RCC 7860 (cell line): ENCODE data around the gene STOM.

Experiments
- DNase-seq: peaks from one replicate; pipeline ENCODE4 v3.0.0-alpha.2; 2015; ENCODE audit warnings: low spot score
- FAIRE-seq: peaks from 2 replicates; lab custom pipeline; 2012; peaks lifted over from hg19 to GRCh38; lab: Jason Lieb, UNC

Gene STOM

GRCh38 chr9:121372239-121373010 lies 2.4 kb upstream of the STOM start:
- no peak for FAIRE-seq
- no peak for DNase-seq

- FAIRE-seq (no peak), DNase-seq (no peak)
Observed at GRCh38 chr9:121371495-121372061, 1.5 kb upstream of the STOM start.

GRCh38 chr9:121368745-121369144 lies 1.3 kb downstream of the STOM start:
- no peak for FAIRE-seq
- no peak for DNase-seq

GRCh38 chr9:121368138-121368522 lies 1.9 kb downstream of the STOM start:
- no peak for FAIRE-seq
- no peak for DNase-seq

GRCh38 chr9:121367306-121368137 lies 2.5 kb downstream of the STOM start:
- FAIRE-seq (no peak), DNase-seq (no peak)

GRCh38 chr9:121366611-121367192 lies 3.3 kb downstream of the STOM start:
- DNase-seq (no peak), FAIRE-seq (no peak)

GRCh38 chr9:121365564-121365963 lies 4.5 kb downstream of the STOM start:
- DNase-seq (no peak), FAIRE-seq (no peak)

- DNase-seq, result no peak
- no peak for FAIRE-seq
Observed at GRCh38 chr9:121364886-121365285, 5.2 kb downstream of the STOM start.

GRCh38 chr9:121364077-121364476 lies 6.0 kb downstream of the STOM start:
- no peak for DNase-seq

GRCh38 chr9:121363622-121363961 lies 6.5 kb downstream of the STOM start:
- FAIRE-seq, result no peak
- DNase-seq, result no peak

More at GRCh38 chr9:121364077-121364476, 6.0 kb downstream of the STOM start:
- no peak for FAIRE-seq

GRCh38 chr9:121362813-121363621 lies 7.0 kb downstream of the STOM start:
- FAIRE-seq (peak; percentile 88), DNase-seq (peak; percentile 60)

GRCh38 chr9:121360601-121361374 lies 9.3 kb downstream of the STOM start:
- DNase-seq (peak; percentile 50), FAIRE-seq (peak; percentile 71)

- peak; percentile 45 for DNase-seq
- no peak for FAIRE-seq
Observed at GRCh38 chr9:121359351-121360294, 10.4 kb downstream of the STOM start.

- no peak for FAIRE-seq
- no peak for DNase-seq
Observed at GRCh38 chr9:121358751-121359150, 11.3 kb downstream of the STOM start.

- FAIRE-seq (no peak), DNase-seq (no peak)
Observed at GRCh38 chr9:121357011-121357410, 13.0 kb downstream of the STOM start.

GRCh38 chr9:121354762-121355161 lies 15.3 kb downstream of the STOM start:
- FAIRE-seq (no peak), DNase-seq (no peak)

GRCh38 chr9:121354141-121354540 lies 15.9 kb downstream of the STOM start:
- FAIRE-seq (no peak), DNase-seq (no peak)

- no peak for DNase-seq
- FAIRE-seq, result no peak
Observed at GRCh38 chr9:121353241-121354061, 16.6 kb downstream of the STOM start.
